Right lobe of liver (tissue), 6 donors: ENCODE results near the gene IDUA. TPM values are rescaled to one million over a fixed set of nuclear protein-coding genes. Genes with fewer than 3 reads are reported as not detected.

Experiments used
- ATAC-seq, 4 donors: fragments of 200-7000 bp; cut with Tn5 transposase; one replicate each; pipeline ENCODE4 v1.9.1; 2020; ENCODE audit warnings: mild to moderate bottlenecking in 4 of 4, moderate library complexity in 4 of 4
- DNase-seq, 3 donors: peaks; one replicate each; pipeline ENCODE4 v3.0.0-alpha.2; 2020
- H3K27ac ChIP-seq, 3 donors: fragments of 200-600 bp; one replicate each; pipeline ENCODE4 v1.8.0; 2022
- H3K27me3 ChIP-seq, 2 donors: fragments of 200-600 bp; one replicate each; pipeline ENCODE4 v1.8.0; 2022
- H3K36me3 ChIP-seq, 4 donors: fragments of 200-600 bp; sonication (generic) in 1 of 4; one replicate each; pipeline versions ENCODE4 v1.5.1 to v1.8.0; 2017 to 2022; ENCODE audit warnings: control low read depth in 1 of 4
- H3K4me1 ChIP-seq, 4 donors: fragments of 200-600 bp; sonication (generic) in 1 of 4; one replicate each; pipeline versions ENCODE4 v1.5.1 to v1.8.0; 2017 to 2022; ENCODE audit warnings: control low read depth in 1 of 4
- H3K4me3 ChIP-seq, 3 donors: fragments of 200-600 bp; one replicate each; pipeline ENCODE4 v1.8.0; 2022
- H3K9me3 ChIP-seq, 4 donors: fragments of 200-600 bp; sonication (generic) in 1 of 4; one replicate each; pipeline versions ENCODE4 v1.5.1 to v1.8.0; 2017 to 2022; ENCODE audit warnings: control low read depth in 1 of 4
- POLR2A ChIP-seq: fragments of 450-650 bp; IDR thresholded peaks from one replicate; pipeline ENCODE4 v1.6.1; 2017; ENCODE audit warnings: antibody characterized with exemption, mild to moderate bottlenecking
- WGBS: methylation state at CpG from one replicate; pipeline ENCODE4 v1.1.6; 2018; ENCODE audit warnings: low coverage, low lambda C conversion rate; ENCODE audit not compliant: insufficient coverage; ENCODE audit errors: missing lambda C conversion rate; 5-methylcytosine and 5-hydroxymethylcytosine counted together
- intact Hi-C, 2 donors: fragments of 100-400 bp; cut with DNase I; formaldehyde crosslinking; loops; one replicate each; pipeline versions ENCODE4 v1.11.2 to v1.14.1; 2022
- total RNA-seq, 6 experiments: library from RNA; depleted of rRNA in 2 of 6; stranded (reverse); fragments of >200 nt in 2 of 6; fragmentation: NEBNext Ultra II Directional in 3 of 6; extraction: Animal tissue kit (Norgen Biotek cat#: 25700) in 3 of 6; gene quantifications; one replicate each; pipeline versions ENCODE4 v1.1.0 to v1.2.4, GENCODE V29; 2016 to 2023
- TF ChIP-seq, protein P1 (sequence below), 4 donors: fragments of 200-600 bp in 3 of 4; fragments of 450-650 bp in 1 of 4; IDR thresholded peaks; one replicate each; pipeline versions ENCODE4 v1.5.1 to v1.8.0; 2016 to 2022; ENCODE audit warnings: antibody characterized with exemption in 4 of 4, mild to moderate bottlenecking in 2 of 4
- donor health status: DM: no; HTN: yes; CAD: no.
- donor health status: DM: no; HTN: no; CAD: no.
- donor health status: DM: no; HTN: no; CAD: no.
- donor health status: DM: no; HTN: yes; CAD: no.
- donor health status: DM: no; HTN: yes; CAD: no.

Gene IDUA
- total RNA-seq, 6 experiments from 2014 or later: 4.7 to 15.1 (median 11.0) TPM

GRCh38 chr4:958314-958665 lies 28.6 kb upstream of the IDUA start:
- H3K4me3 ChIP-seq: no peak overlapping the region
- peaks cover 0 to 7% (median 0%) of the 10 kb centered on the region in 4 donors for H3K36me3 ChIP-seq
- ATAC-seq (no peak), DNase-seq (no peak)
- TF ChIP-seq POLR2A: no peak
- TF ChIP-seq, protein P1, sequence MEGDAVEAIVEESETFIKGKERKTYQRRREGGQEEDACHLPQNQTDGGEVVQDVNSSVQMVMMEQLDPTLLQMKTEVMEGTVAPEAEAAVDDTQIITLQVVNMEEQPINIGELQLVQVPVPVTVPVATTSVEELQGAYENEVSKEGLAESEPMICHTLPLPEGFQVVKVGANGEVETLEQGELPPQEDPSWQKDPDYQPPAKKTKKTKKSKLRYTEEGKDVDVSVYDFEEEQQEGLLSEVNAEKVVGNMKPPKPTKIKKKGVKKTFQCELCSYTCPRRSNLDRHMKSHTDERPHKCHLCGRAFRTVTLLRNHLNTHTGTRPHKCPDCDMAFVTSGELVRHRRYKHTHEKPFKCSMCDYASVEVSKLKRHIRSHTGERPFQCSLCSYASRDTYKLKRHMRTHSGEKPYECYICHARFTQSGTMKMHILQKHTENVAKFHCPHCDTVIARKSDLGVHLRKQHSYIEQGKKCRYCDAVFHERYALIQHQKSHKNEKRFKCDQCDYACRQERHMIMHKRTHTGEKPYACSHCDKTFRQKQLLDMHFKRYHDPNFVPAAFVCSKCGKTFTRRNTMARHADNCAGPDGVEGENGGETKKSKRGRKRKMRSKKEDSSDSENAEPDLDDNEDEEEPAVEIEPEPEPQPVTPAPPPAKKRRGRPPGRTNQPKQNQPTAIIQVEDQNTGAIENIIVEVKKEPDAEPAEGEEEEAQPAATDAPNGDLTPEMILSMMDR (IDR thresholded peaks at IDR 0.05): no peak
- H3K27ac ChIP-seq: no peak overlapping the region
- intact Hi-C loops: no loop called here
- H3K27me3 ChIP-seq: no peaks in the 10 kb centered on the region
- H3K4me1 ChIP-seq: no peaks in the 10 kb centered on the region
- no CpG with 5 or more reads among the region's 17 CpGs for WGBS
- H3K9me3 ChIP-seq: no peaks in the 10 kb centered on the region

GRCh38 chr4:958696-959337 lies 28.0 kb upstream of the IDUA start:
- ATAC-seq: no peak
- Histone ChIP-seq H3K4me1 (no peaks in the 10 kb centered on the region), H3K4me3 (no peak overlapping the region), H3K36me3 (peaks cover 0 to 3% (median 0%) of the 10 kb centered on the region in 4 donors), H3K27me3 (no peaks in the 10 kb centered on the region), H3K27ac (no peak overlapping the region), H3K9me3 (no peaks in the 10 kb centered on the region)
- WGBS: 84% methylated on average over 8 of the region's 17 CpGs
- peak in 1 of 3 donors; percentile 34 for DNase-seq
- intact Hi-C loops: no loop called here
- no peak for TF ChIP-seq POLR2A
- TF ChIP-seq, protein P1 (IDR thresholded peaks at IDR 0.05): no peak

DNA sequence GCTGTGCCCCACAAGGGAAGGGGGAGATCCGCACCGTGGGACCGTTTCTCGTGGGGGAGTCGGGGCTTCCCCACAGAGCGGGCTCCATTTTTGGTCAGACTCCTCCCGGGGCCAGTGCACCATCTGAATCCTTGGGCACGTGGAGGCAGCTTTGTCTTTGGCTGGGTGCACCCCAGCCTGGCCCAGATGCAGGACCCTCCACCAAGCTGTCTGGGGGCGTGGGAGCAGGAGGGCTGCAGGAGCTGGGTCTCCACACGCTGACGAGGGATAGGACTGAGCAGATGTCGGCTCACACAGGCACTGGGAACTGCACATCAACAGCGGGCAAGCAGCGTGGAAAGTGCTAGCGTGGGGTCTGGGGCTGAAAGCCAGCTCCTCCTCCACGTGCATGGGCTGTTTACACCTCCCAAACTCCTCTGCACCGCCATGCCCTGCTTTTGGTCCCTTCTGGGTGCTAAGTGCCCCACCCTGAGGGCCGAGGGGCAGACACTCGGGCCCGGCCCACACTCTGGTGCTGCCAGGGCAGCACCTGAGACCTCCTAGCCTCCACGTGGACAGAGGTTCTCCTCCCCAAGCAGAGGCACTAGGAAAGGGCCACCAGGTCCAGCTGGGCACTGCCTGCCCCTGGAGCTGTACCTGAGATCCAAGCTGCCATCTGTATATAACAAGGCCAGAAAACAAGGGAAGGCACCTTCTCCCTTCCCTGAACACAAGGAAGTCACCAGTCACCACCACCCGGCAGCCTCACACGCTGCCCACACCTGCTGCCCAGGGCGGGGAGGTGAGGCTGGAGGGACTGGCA lies 27.3 kb upstream of the IDUA start:
- no peak overlapping the region for H3K4me3 ChIP-seq
- peaks cover 0 to 3% (median 0%) of the 10 kb centered on the region in 4 donors for H3K36me3 ChIP-seq
- H3K27ac ChIP-seq: no peak overlapping the region
- TF ChIP-seq, protein P1 (IDR thresholded peaks at IDR 0.05): no peak
- TF ChIP-seq POLR2A: no peak
- no CpG with 5 or more reads among the region's 24 CpGs for WGBS
- DNase-seq: peak in 1 of 3 donors; percentile 39
- no peaks in the 10 kb centered on the region for H3K27me3 ChIP-seq
- intact Hi-C loops: no loop called here
- no peaks in the 10 kb centered on the region for H3K4me1 ChIP-seq
- peak in 2 of 4 donors; percentile 10 to 12 for ATAC-seq
- H3K9me3 ChIP-seq: no peaks in the 10 kb centered on the region

GRCh38 chr4:960140-960635 lies 26.7 kb upstream of the IDUA start:
- TF ChIP-seq POLR2A: no peak
- TF ChIP-seq, protein P1 (IDR thresholded peaks at IDR 0.05): no peak
- no CpG with 5 or more reads among the region's 16 CpGs for WGBS
- Histone ChIP-seq H3K4me1 (no peaks in the 10 kb centered on the region), H3K9me3 (no peaks in the 10 kb centered on the region), H3K27me3 (no peaks in the 10 kb centered on the region), H3K4me3 (no peak overlapping the region), H3K36me3 (peaks cover 0 to 3% (median 0%) of the 10 kb centered on the region in 4 donors), H3K27ac (no peak overlapping the region)
- ATAC-seq (peak in 1 of 4 donors; percentile 3), DNase-seq (no peak)
- intact Hi-C loops: no loop called here
